ENCODE results near the gene VSNL1.
"Not testable (repeated sequence)": the region's sequence is repeated elsewhere in the genome, so short reads cannot be mapped to it uniquely, and the experiment has no call there.

VSNL1 gene

GRCh38 chr2:17543131-17543660, 2.7 kb downstream of the VSNL1 start:
- no peak for DNase-seq

- no peak for DNase-seq
These were observed 3.4 kb downstream of the VSNL1 start for GRCh38 chr2:17543848-17544247.

GRCh38 chr2:17544256-17544655, 3.8 kb downstream of the VSNL1 start:
- no peak for DNase-seq

- no peak for DNase-seq
These were observed 5.5 kb downstream of the VSNL1 start for GRCh38 chr2:17545680-17546613.

- no peak for DNase-seq
These were observed 6.7 kb downstream of the VSNL1 start for GRCh38 chr2:17547237-17547636.

- no peak for DNase-seq
These were observed 7.2 kb downstream of the VSNL1 start for GRCh38 chr2:17547737-17548136.

GRCh38 chr2:17550907-17551306, 10.4 kb downstream of the VSNL1 start:
- no peak for DNase-seq

- DNase-seq: no peak
These were observed 14.7 kb downstream of the VSNL1 start for GRCh38 chr2:17555150-17555549.

- DNase-seq: no peak
These were observed 17.1 kb downstream of the VSNL1 start for GRCh38 chr2:17557596-17557995.

- DNase-seq: no peak
These were observed 17.6 kb downstream of the VSNL1 start for GRCh38 chr2:17558053-17558452.

- no peak for DNase-seq
These were observed 18.4 kb downstream of the VSNL1 start for GRCh38 chr2:17558878-17559277.

- DNase-seq: not testable (repeated sequence)
These were observed 25.2 kb downstream of the VSNL1 start for GRCh38 chr2:17565726-17566125.

GRCh38 chr2:17571681-17572080, 31.2 kb downstream of the VSNL1 start:
- no peak for DNase-seq

GRCh38 chr2:17573085-17573803, 32.7 kb downstream of the VSNL1 start:
- no peak for DNase-seq

- no peak for DNase-seq
These were observed 33.3 kb downstream of the VSNL1 start for GRCh38 chr2:17573804-17574175.

GRCh38 chr2:17574406-17575073, 34.0 kb downstream of the VSNL1 start:
- DNase-seq: no peak

- no peak for DNase-seq
These were observed 36.3 kb downstream of the VSNL1 start for GRCh38 chr2:17576802-17577201.

GRCh38 chr2:17578466-17578928, 38.0 kb downstream of the VSNL1 start:
- no peak for DNase-seq

- DNase-seq: no peak
These were observed 39.3 kb downstream of the VSNL1 start for GRCh38 chr2:17579605-17580318.

GRCh38 chr2:17580319-17580715, 39.8 kb downstream of the VSNL1 start:
- DNase-seq: no peak

GRCh38 chr2:17581831-17582230, 41.3 kb downstream of the VSNL1 start:
- no peak for DNase-seq

- no peak for DNase-seq
These were observed 42.7 kb downstream of the VSNL1 start for GRCh38 chr2:17583166-17583565.

- DNase-seq: no peak
These were observed 43.1 kb downstream of the VSNL1 start for GRCh38 chr2:17583646-17584045.

Data from MV-4-11 (cell line).